Nephron progenitor cell (in vitro differentiated cells): ENCODE data around the gene RAD51B.
A peak's percentile ranks its signal among the peaks of the same experiment; 100 is the strongest.
"Not testable (repeated sequence)": the region's sequence is repeated elsewhere in the genome, so short reads cannot be mapped to it uniquely, and the experiment has no call there.

ENCODE experiments used
- DNase-seq: peaks from one replicate; pipeline ENCODE4 v3.0.0; 2021
- H3K27ac Mint-ChIP-seq: 2 replicates; pipeline ENCODE4 v1.8.0; 2021; ENCODE audit warnings: mild to moderate bottlenecking, moderate library complexity, mixed read lengths
- H3K27me3 Mint-ChIP-seq: 2 replicates; pipeline ENCODE4 v1.8.0; 2021; ENCODE audit warnings: mild to moderate bottlenecking, low read depth, mixed read lengths; ENCODE audit not compliant: poor library complexity
- H3K36me3 Mint-ChIP-seq: 2 replicates; pipeline ENCODE4 v1.8.0; 2021; ENCODE audit warnings: low read depth, mixed read lengths
- H3K4me1 Mint-ChIP-seq: 2 replicates; pipeline ENCODE4 v1.8.0; 2021; ENCODE audit warnings: mixed read lengths
- H3K4me3 Mint-ChIP-seq: 2 replicates; pipeline ENCODE4 v1.8.0; 2021; ENCODE audit warnings: mild to moderate bottlenecking, moderate library complexity, mixed read lengths
- H3K9me3 Mint-ChIP-seq: 2 replicates; pipeline ENCODE4 v1.8.0; 2021; ENCODE audit warnings: mild to moderate bottlenecking, moderate library complexity, mixed read lengths
- CTCF ChIP-seq: fragments of 200-600 bp; sonication (generic); IDR thresholded peaks from 2 replicates; pipeline ENCODE4 v1.5.0; 2021; ENCODE audit warnings: antibody characterized with exemption

Gene RAD51B

GRCh38 chr14:68257969-68258368 lies 438.4 kb downstream of the RAD51B start:
- Mint-ChIP-seq H3K9me3 (no peaks in the 10 kb centered on the region), H3K36me3 (no peaks in the 10 kb centered on the region), H3K27ac (no peak overlapping the region), H3K4me3 (no peak overlapping the region), H3K27me3 (no peaks in the 10 kb centered on the region), H3K4me1 (peaks cover 85% of the 10 kb centered on the region)
- DNase-seq = no peak
- no peak for TF ChIP-seq CTCF

- not testable (repeated sequence) for H3K27me3 Mint-ChIP-seq, H3K36me3 Mint-ChIP-seq, H3K9me3 Mint-ChIP-seq, DNase-seq, H3K4me3 Mint-ChIP-seq, H3K27ac Mint-ChIP-seq
- peaks cover 85% of the 10 kb centered on the region for H3K4me1 Mint-ChIP-seq
These were observed 439.4 kb downstream of the RAD51B start for GRCh38 chr14:68258995-68259394.

- Mint-ChIP-seq H3K4me3 (no peak overlapping the region), H3K9me3 (no peaks in the 10 kb centered on the region), H3K27ac (no peak overlapping the region), H3K27me3 (no peaks in the 10 kb centered on the region), H3K36me3 (no peaks in the 10 kb centered on the region), H3K4me1 (peaks cover 82% of the 10 kb centered on the region)
- DNase-seq = no peak
- TF ChIP-seq CTCF = no peak
These were observed 440.5 kb downstream of the RAD51B start for GRCh38 chr14:68260121-68260520.

- Mint-ChIP-seq H3K27ac (peak overlapping the region; percentile 19), H3K9me3 (no peaks in the 10 kb centered on the region), H3K27me3 (no peaks in the 10 kb centered on the region), H3K36me3 (no peaks in the 10 kb centered on the region), H3K4me1 (peaks cover 71% of the 10 kb centered on the region), H3K4me3 (no peak overlapping the region)
- TF ChIP-seq CTCF = no peak
- no peak for DNase-seq
These were observed 441.7 kb downstream of the RAD51B start for GRCh38 chr14:68261092-68261842.

GRCh38 chr14:68262567-68262966 lies 443.0 kb downstream of the RAD51B start:
- H3K36me3 Mint-ChIP-seq = no peaks in the 10 kb centered on the region
- TF ChIP-seq CTCF = no peak
- peaks cover 61% of the 10 kb centered on the region for H3K4me1 Mint-ChIP-seq
- DNase-seq = no peak
- peak overlapping the region; percentile 18 for H3K27ac Mint-ChIP-seq
- no peaks in the 10 kb centered on the region for H3K27me3 Mint-ChIP-seq
- no peak overlapping the region for H3K4me3 Mint-ChIP-seq
- H3K9me3 Mint-ChIP-seq = no peaks in the 10 kb centered on the region

- H3K4me1 Mint-ChIP-seq = peaks cover 65% of the 10 kb centered on the region
- TF ChIP-seq CTCF = no peak
- H3K9me3 Mint-ChIP-seq = no peaks in the 10 kb centered on the region
- no peak overlapping the region for H3K4me3 Mint-ChIP-seq
- no peaks in the 10 kb centered on the region for H3K36me3 Mint-ChIP-seq
- H3K27me3 Mint-ChIP-seq = no peaks in the 10 kb centered on the region
- no peak for DNase-seq
- H3K27ac Mint-ChIP-seq = peak overlapping the region; percentile 76
These were observed 444.1 kb downstream of the RAD51B start for GRCh38 chr14:68263563-68264259.
